Gastrocnemius medialis (tissue), 4 donors: ENCODE data around the gene GABRR2.

Experiments
- POLR2A ChIP-seq, 2 donors: fragments of 450-650 bp; IDR thresholded peaks; one replicate each; pipeline ENCODE4 v1.6.1; 2017; ENCODE audit warnings: antibody characterized with exemption in 2 of 2, mild to moderate bottlenecking in 2 of 2, moderate library complexity in 2 of 2
- TF ChIP-seq, protein P1 (sequence below), 5 experiments: fragments of 450-650 bp in 3 of 5; fragments of 200-600 bp in 2 of 5; sonication (generic) in 2 of 5; IDR thresholded peaks in 4 of 5; conservative IDR thresholded peaks in 1 of 5; 1 replicate in 4 of 5; 2 replicates in 1 of 5; pipeline ENCODE4 v1.5.1; 2016 to 2019; ENCODE audit warnings: antibody characterized with exemption in 5 of 5, mild to moderate bottlenecking in 3 of 5, moderate library complexity in 3 of 5

DNA sequence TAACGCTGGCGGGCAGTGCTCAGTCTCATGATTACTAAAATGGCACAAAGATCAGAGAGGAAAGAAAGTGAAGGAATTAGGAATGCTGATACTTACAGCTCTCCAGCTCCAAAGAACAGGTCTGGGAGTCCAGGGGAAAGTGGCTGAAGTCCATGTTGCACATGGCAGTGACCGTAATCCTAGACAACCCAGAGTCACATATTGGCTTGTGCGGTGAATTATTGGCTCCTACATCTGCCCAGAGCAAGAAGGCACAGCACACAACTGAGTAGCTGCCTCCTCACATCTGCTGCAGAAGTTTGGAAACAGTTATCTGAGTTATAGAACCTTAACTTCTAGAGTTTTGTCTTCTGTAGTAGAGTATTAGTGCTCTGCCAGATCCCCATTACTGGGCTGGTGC is 47.2 kb downstream of the GABRR2 start:
- TF ChIP-seq, protein P1, sequence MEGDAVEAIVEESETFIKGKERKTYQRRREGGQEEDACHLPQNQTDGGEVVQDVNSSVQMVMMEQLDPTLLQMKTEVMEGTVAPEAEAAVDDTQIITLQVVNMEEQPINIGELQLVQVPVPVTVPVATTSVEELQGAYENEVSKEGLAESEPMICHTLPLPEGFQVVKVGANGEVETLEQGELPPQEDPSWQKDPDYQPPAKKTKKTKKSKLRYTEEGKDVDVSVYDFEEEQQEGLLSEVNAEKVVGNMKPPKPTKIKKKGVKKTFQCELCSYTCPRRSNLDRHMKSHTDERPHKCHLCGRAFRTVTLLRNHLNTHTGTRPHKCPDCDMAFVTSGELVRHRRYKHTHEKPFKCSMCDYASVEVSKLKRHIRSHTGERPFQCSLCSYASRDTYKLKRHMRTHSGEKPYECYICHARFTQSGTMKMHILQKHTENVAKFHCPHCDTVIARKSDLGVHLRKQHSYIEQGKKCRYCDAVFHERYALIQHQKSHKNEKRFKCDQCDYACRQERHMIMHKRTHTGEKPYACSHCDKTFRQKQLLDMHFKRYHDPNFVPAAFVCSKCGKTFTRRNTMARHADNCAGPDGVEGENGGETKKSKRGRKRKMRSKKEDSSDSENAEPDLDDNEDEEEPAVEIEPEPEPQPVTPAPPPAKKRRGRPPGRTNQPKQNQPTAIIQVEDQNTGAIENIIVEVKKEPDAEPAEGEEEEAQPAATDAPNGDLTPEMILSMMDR (IDR thresholded peaks at IDR 0.05 in 4 of 5, conservative IDR thresholded peaks at IDR 0.05 in 1 of 5): no peak
- TF ChIP-seq POLR2A (IDR thresholded peaks at IDR 0.05): no peak
